Heart left ventricle (tissue), 16 donors: ENCODE results near the gene RAB13. TPM values are rescaled to one million over a fixed set of nuclear protein-coding genes. Genes with fewer than 3 reads are reported as not detected.
A peak's percentile ranks its signal among the peaks of the same experiment; 100 is the strongest.

Experiments used
- ATAC-seq, 4 donors: fragments of 200-7000 bp; cut with Tn5 transposase; one replicate each; pipeline ENCODE4 v1.9.1; 2020 to 2022; ENCODE audit warnings: moderate library complexity in 4 of 4, mild to moderate bottlenecking in 3 of 4, moderate number of reproducible peaks in 1 of 4
- DNase-seq, 5 donors: peaks; one replicate each; pipeline ENCODE4 v3.0.0-alpha.2; 2020
- H3K27ac ChIP-seq, 12 donors: fragments of 200-600 bp; sonication (generic) in 4 of 12; one replicate each; pipeline versions ENCODE4 v1.5.0 to v1.8.0; 2016 to 2022; ENCODE audit warnings: mild to moderate bottlenecking in 2 of 12
- H3K27me3 ChIP-seq, 9 donors: fragments of 200-600 bp; sonication (generic) in 2 of 9; one replicate each; pipeline versions ENCODE4 v1.5.1 to v1.8.0; 2016 to 2022; ENCODE audit warnings: mild to moderate bottlenecking in 3 of 9
- H3K36me3 ChIP-seq, 9 donors: fragments of 200-600 bp; sonication (generic) in 2 of 9; one replicate each; pipeline versions ENCODE4 v1.5.0 to v1.8.0; 2018 to 2022; ENCODE audit warnings: mild to moderate bottlenecking in 2 of 9
- H3K4me1 ChIP-seq, 12 donors: fragments of 200-600 bp; sonication (generic) in 4 of 12; one replicate each; pipeline versions ENCODE4 v1.5.0 to v1.8.0; 2016 to 2022; ENCODE audit warnings: mild to moderate bottlenecking in 3 of 12
- H3K4me3 ChIP-seq, 12 donors: fragments of 200-600 bp; sonication (generic) in 4 of 12; one replicate each; pipeline versions ENCODE4 v1.5.0 to v1.8.0; 2017 to 2022; ENCODE audit warnings: mild to moderate bottlenecking in 9 of 12, moderate library complexity in 4 of 12
- H3K9me3 ChIP-seq, 12 donors: fragments of 200-600 bp; sonication (generic) in 4 of 12; one replicate each; pipeline versions ENCODE4 v1.5.0 to v1.8.0; 2016 to 2022; ENCODE audit warnings: mild to moderate bottlenecking in 1 of 12
- CTCF ChIP-seq, 12 donors: fragments of 200-600 bp; sonication (generic) in 4 of 12; IDR thresholded peaks; one replicate each; pipeline versions ENCODE4 v1.5.0 to v1.8.0; 2018 to 2022; ENCODE audit warnings: antibody characterized with exemption in 12 of 12, mild to moderate bottlenecking in 5 of 12
- POLR2A ChIP-seq, 2 donors: fragments of 450-650 bp; IDR thresholded peaks; one replicate each; pipeline ENCODE4 v1.6.1; 2017; ENCODE audit warnings: antibody characterized with exemption in 2 of 2, mild to moderate bottlenecking in 2 of 2, moderate library complexity in 2 of 2
- WGBS, 4 donors: extraction: QIAGEN DNeasy Blood & Tissue Kit in 2 of 4; methylation state at CpG; one replicate each; pipeline versions ENCODE4 v1.1.5 to v1.1.7; 2013 to 2018; 5-methylcytosine and 5-hydroxymethylcytosine counted together
- intact Hi-C, 10 donors: fragments of 100-400 bp; cut with DNase I; formaldehyde crosslinking; loops; one replicate each; pipeline versions ENCODE4 v1.11.1 to v1.14.2; 2022
- polyA plus RNA-seq, 2 donors: library from polyadenylated mRNA; stranded (reverse); fragments of 200-250 nt; gene quantifications; one replicate each; pipeline ENCODE4 v1.2.3, GENCODE V29; 2013
- total RNA-seq, 9 donors: library from RNA; depleted of rRNA in 2 of 9; stranded (reverse); fragments of >200 nt in 2 of 9; fragmentation: NEBNext Ultra II Directional in 3 of 9; extraction: Animal tissue kit (Norgen Biotek cat#: 25700) in 3 of 9; gene quantifications; one replicate each; pipeline versions ENCODE4 v1.1.0 to v1.2.4, GENCODE V29; 2016 to 2023
- donor health status: ischemic (EF 13 %, LVEDD 7.1; RV severe dilation, severe dysfunction).
- donor health status: healthy with polysubstance abuse.
- donor health status: DM: no; HTN: yes; CAD: no.
- donor health status: DM: no; HTN: no; CAD: no.
- donor health status: ischemic (EF 25% LVEDD 6.9; RV normal size, moderate dysfunction).
- donor health status: ischemic (EF 25% LVEDD 5.7; RV mildly dilated, moderate dysfunction).
- donor health status: healthy.
- donor health status: DM: yes; HTN: yes; CAD: no.
- donor health status: ischemic (EF 35%, LVEDD 5.7; RV mildly dilated, moderate dysfunction).
- donor health status: nonischemic (EF 11% LVEDD 7.7; RV severe dilation, severe dysfunction).
- donor health status: DM: yes; HTN: yes; CAD: no.
- donor health status: PGD.
- donor health status: ischemic (EF 29% LVEDD 5.4; RV normal size, mild dysfunction).
- donor health status: nonischemic (EF 23%, LVEDD 6.1; RV moderate dilation, normal function).

The RAB13 gene
- total and polyA plus RNA-seq, 11 donors = 18.2 to 107 (median 61.9) TPM

- Histone ChIP-seq H3K36me3 (peaks cover 0 to 49% (median 39%) of the 10 kb centered on the region in 9 donors), H3K9me3 (no peaks in the 10 kb centered on the region), H3K27me3 (no peaks in the 10 kb centered on the region), H3K4me1 (peaks cover 5 to 30% (median 20%) of the 10 kb centered on the region in 12 donors), H3K4me3 (no peak overlapping the region), H3K27ac (no peak overlapping the region)
- DNase-seq (no peak), ATAC-seq (no peak)
- 91 to 97% (median 95%) methylated on average over 11 of the region's 11 CpGs for WGBS, 4 donors
- intact Hi-C loops = loop anchor here in 3 of 10 donors (10.0 kb wide), 3 partner anchors 189 to 481 kb away; partner anchors contain the start of gene HAX1 (in 1 of the 3)
- TF ChIP-seq CTCF (IDR thresholded peaks at IDR 0.05) (no peak), POLR2A (IDR thresholded peaks at IDR 0.05) (no peak)
These were observed 9.5 kb upstream of the RAB13 start for GRCh38 chr1:153995640-153996039.

GRCh38 chr1:153995202-153995601 lies 9.1 kb upstream of the RAB13 start:
- peaks cover 5 to 32% (median 20%) of the 10 kb centered on the region in 12 donors for H3K4me1 ChIP-seq
- DNase-seq = no peak
- H3K9me3 ChIP-seq = no peaks in the 10 kb centered on the region
- peaks cover 0 to 49% (median 39%) of the 10 kb centered on the region in 9 donors for H3K36me3 ChIP-seq
- H3K27me3 ChIP-seq = no peaks in the 10 kb centered on the region
- TF ChIP-seq CTCF (IDR thresholded peaks at IDR 0.05) (no peak), POLR2A (IDR thresholded peaks at IDR 0.05) (no peak)
- H3K4me3 ChIP-seq = no peak overlapping the region
- H3K27ac ChIP-seq = no peak overlapping the region
- ATAC-seq = no peak
- intact Hi-C loops = loop anchor here in 3 of 10 donors (10.0 kb wide), 3 partner anchors 190 to 480 kb away; partner anchors contain the start of gene HAX1 (in 1 of the 3)
- 75 to 87% (median 81%) methylated on average over 3 of the region's 3 CpGs for WGBS, 4 donors

- peak overlapping the region; percentile 3 to 93 (median 76) for H3K4me3 ChIP-seq
- intact Hi-C loops = loop anchor here in 5 of 10 donors (2.0 to 10.0 kb wide), 7 partner anchors 185 to 477 kb away; partner anchors contain the start of genes HAX1 (in 2 of the 5) and UBAP2L (in 1 of the 5)
- no peaks in the 10 kb centered on the region for H3K27me3 ChIP-seq
- peak overlapping the region in 5 of 12 donors; percentile 87 to 98 (median 94) for H3K27ac ChIP-seq
- peaks cover 5 to 41% (median 27%) of the 10 kb centered on the region in 12 donors for H3K4me1 ChIP-seq
- ATAC-seq (no peak), DNase-seq (no peak)
- TF ChIP-seq POLR2A (IDR thresholded peaks at IDR 0.05) (no peak), CTCF (IDR thresholded peaks at IDR 0.05) (no peak)
- WGBS, 4 donors = 90 to 95% (median 92%) methylated on average over 2 of the region's 2 CpGs
- H3K36me3 ChIP-seq = peaks cover 0 to 49% (median 39%) of the 10 kb centered on the region in 9 donors
- no peaks in the 10 kb centered on the region for H3K9me3 ChIP-seq
These were observed 5.7 kb upstream of the RAB13 start for GRCh38 chr1:153991806-153992205.

GRCh38 chr1:153991151-153991630 lies 5.1 kb upstream of the RAB13 start:
- WGBS, 4 donors = 7 to 10% (median 8%) methylated on average over 9 of the region's 9 CpGs
- DNase-seq = no peak
- Histone ChIP-seq H3K4me1 (peaks cover 5 to 47% (median 31%) of the 10 kb centered on the region in 12 donors), H3K27ac (peak overlapping the region; percentile 87 to 98 (median 94)), H3K36me3 (peaks cover 0 to 49% (median 39%) of the 10 kb centered on the region in 9 donors), H3K4me3 (peak overlapping the region; percentile 48 to 93 (median 77)), H3K9me3 (no peaks in the 10 kb centered on the region), H3K27me3 (no peaks in the 10 kb centered on the region)
- intact Hi-C loops = loop anchor here in 5 of 10 donors (2.0 to 10.0 kb wide), 7 partner anchors 186 to 476 kb away; partner anchors contain the start of genes HAX1 (in 2 of the 5) and UBAP2L (in 1 of the 5)
- no peak for ATAC-seq
- no peak for TF ChIP-seq POLR2A (IDR thresholded peaks at IDR 0.05)
- TF ChIP-seq CTCF (IDR thresholded peaks at IDR 0.05) = no peak
